RWPE2 (cell line): ENCODE measurements around the gene YY1.
"Not testable (repeated sequence)": the region's sequence is repeated elsewhere in the genome, so short reads cannot be mapped to it uniquely, and the experiment has no call there.

Experiments
- ATAC-seq: fragments of 200-7000 bp; cut with Tn5 transposase; 3 replicates; pipeline ENCODE4 v1.9.1; 2021; ENCODE audit warnings: low read depth
- DNase-seq: peaks from one replicate; pipeline ENCODE4 v3.0.0-alpha.2; 2020; ENCODE audit warnings: low spot score
- H3K27ac ChIP-seq: fragments of 450-650 bp; 2 replicates; pipeline ENCODE4 v1.5.1; 2017; ENCODE audit warnings: mild to moderate bottlenecking; ENCODE audit not compliant: poor library complexity, severe bottlenecking
- H3K27me3 ChIP-seq: fragments of 250-450 bp; sonication (Bioruptor Pico); 2 replicates; pipeline ENCODE4 v1.5.1; 2021; ENCODE audit warnings: mild to moderate bottlenecking, moderate library complexity; ENCODE audit not compliant: insufficient read depth, poor library complexity, severe bottlenecking
- H3K36me3 ChIP-seq: fragments of 250-450 bp; sonication (Bioruptor Pico); 2 replicates; pipeline ENCODE4 v1.5.1; 2020; ENCODE audit warnings: low read depth, mild to moderate bottlenecking, moderate library complexity
- H3K4me1 ChIP-seq: fragments of 250-450 bp; sonication (Bioruptor Pico); 2 replicates; pipeline ENCODE4 v1.5.1; 2021; ENCODE audit warnings: mild to moderate bottlenecking, moderate library complexity; ENCODE audit not compliant: insufficient read depth, poor library complexity, severe bottlenecking
- H3K4me3 ChIP-seq: fragments of 250-450 bp; sonication (Bioruptor Pico); 2 replicates; pipeline ENCODE4 v1.5.1; 2021; ENCODE audit warnings: mild to moderate bottlenecking, moderate library complexity; ENCODE audit not compliant: severe bottlenecking
- H3K9me3 ChIP-seq: fragments of 250-450 bp; sonication (Bioruptor Pico); 2 replicates; pipeline ENCODE4 v1.5.1; 2021; ENCODE audit warnings: mild to moderate bottlenecking, moderate library complexity; ENCODE audit not compliant: severe bottlenecking
- CTCF ChIP-seq: fragments of 450-650 bp; IDR thresholded peaks from one replicate; pipeline ENCODE4 v1.5.1; 2017; ENCODE audit warnings: mild to moderate bottlenecking, moderate library complexity; ENCODE audit not compliant: poor library complexity, severe bottlenecking

The YY1 gene

GRCh38 chr14:100279133-100279532 lies 40.2 kb downstream of the YY1 start:
- Histone ChIP-seq H3K27me3 (no peaks in the 10 kb centered on the region), H3K36me3 (peaks cover 39% of the 10 kb centered on the region), H3K4me3 (no peak overlapping the region), H3K4me1 (peaks cover 35% of the 10 kb centered on the region), H3K9me3 (no peaks in the 10 kb centered on the region), H3K27ac (peak overlapping the region; percentile 30)
- DNase-seq (no peak), ATAC-seq (no peak)
- TF ChIP-seq CTCF: peak; percentile 8

- Histone ChIP-seq H3K4me1 (peaks cover 35% of the 10 kb centered on the region), H3K9me3 (no peaks in the 10 kb centered on the region), H3K4me3 (no peak overlapping the region), H3K27me3 (no peaks in the 10 kb centered on the region), H3K36me3 (peaks cover 35% of the 10 kb centered on the region), H3K27ac (peak overlapping the region; percentile 41)
- no peak for TF ChIP-seq CTCF
- ATAC-seq (no peak), DNase-seq (no peak)
Observed at GRCh38 chr14:100279563-100279962, 40.6 kb downstream of the YY1 start.

GRCh38 chr14:100281286-100282082 lies 42.5 kb downstream of the YY1 start:
- H3K36me3 ChIP-seq: peaks cover 17% of the 10 kb centered on the region
- ATAC-seq: peak; percentile 1; the same call in 1 of the 3 replicates
- no peak overlapping the region for H3K4me3 ChIP-seq
- peaks cover 35% of the 10 kb centered on the region for H3K4me1 ChIP-seq
- H3K27me3 ChIP-seq: no peaks in the 10 kb centered on the region
- no peak for DNase-seq
- H3K9me3 ChIP-seq: no peaks in the 10 kb centered on the region
- TF ChIP-seq CTCF: no peak
- peak overlapping the region; percentile 41 for H3K27ac ChIP-seq

- peak overlapping the region; percentile 41 for H3K27ac ChIP-seq
- H3K4me1 ChIP-seq: peaks cover 35% of the 10 kb centered on the region
- H3K36me3 ChIP-seq: peaks cover 12% of the 10 kb centered on the region
- no peak overlapping the region for H3K4me3 ChIP-seq
- no peak for ATAC-seq
- no peaks in the 10 kb centered on the region for H3K27me3 ChIP-seq
- H3K9me3 ChIP-seq: no peaks in the 10 kb centered on the region
- TF ChIP-seq CTCF: no peak
- no peak for DNase-seq
Observed at GRCh38 chr14:100282083-100282350, 43.1 kb downstream of the YY1 start.

GRCh38 chr14:100282766-100283419 lies 43.9 kb downstream of the YY1 start:
- Histone ChIP-seq H3K9me3 (no peaks in the 10 kb centered on the region), H3K36me3 (peaks cover 5% of the 10 kb centered on the region), H3K4me1 (peaks cover 35% of the 10 kb centered on the region), H3K27ac (peak overlapping the region; percentile 41), H3K27me3 (no peaks in the 10 kb centered on the region), H3K4me3 (no peak overlapping the region)
- DNase-seq: no peak
- peak; percentile 19; the same call in 1 of the 3 replicates for ATAC-seq
- no peak for TF ChIP-seq CTCF

- H3K9me3 ChIP-seq, DNase-seq, H3K36me3 ChIP-seq, ATAC-seq, H3K4me3 ChIP-seq, H3K27me3 ChIP-seq: not testable (repeated sequence)
- peak overlapping the region; percentile 41 for H3K27ac ChIP-seq
- peaks cover 31% of the 10 kb centered on the region for H3K4me1 ChIP-seq
Observed at GRCh38 chr14:100283436-100283835, 44.5 kb downstream of the YY1 start.
